ENCODE measurements around the gene VPS9D1. TPM values are rescaled to one million over a fixed set of nuclear protein-coding genes. Genes with fewer than 3 reads are reported as not detected.
A peak's percentile ranks its signal among the peaks of the same experiment; 100 is the strongest.

VPS9D1 gene
- total and polyA plus RNA-seq, 2 of the 4 experiments (the other 2 are of a cell fraction) = 1.8 to 20.3 TPM

DNA sequence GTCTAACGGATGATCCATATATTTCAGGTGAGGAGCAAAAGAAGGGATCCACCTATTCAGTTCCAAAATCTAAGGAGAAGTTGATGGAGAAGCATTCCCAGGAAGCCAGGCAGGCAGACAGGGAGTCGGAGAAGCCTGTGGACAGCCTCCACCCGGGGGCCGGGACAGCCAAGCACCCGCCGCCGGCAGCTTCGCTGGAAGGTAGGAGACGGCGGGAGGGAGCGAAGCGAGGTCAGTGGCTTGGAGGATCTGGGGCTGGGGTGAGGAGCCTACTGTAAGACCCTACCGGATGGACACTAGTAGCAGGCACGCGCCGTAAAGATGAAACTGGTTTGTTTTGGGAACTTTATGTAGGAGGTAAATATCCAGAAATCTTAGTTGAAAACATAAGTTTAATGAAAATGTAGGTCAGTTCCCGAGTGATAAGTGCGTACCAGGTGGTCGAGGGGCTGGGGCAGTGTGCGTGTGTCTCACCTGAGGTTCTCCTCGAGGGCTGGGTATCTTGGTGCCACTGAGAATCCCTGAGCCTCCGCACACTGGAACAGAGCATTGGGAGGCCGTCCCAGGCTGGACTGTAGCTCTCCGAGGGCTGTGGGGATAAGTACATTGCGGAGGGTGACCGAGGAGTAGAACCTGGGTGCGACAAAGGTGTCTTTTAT is 62.3 kb downstream of the VPS9D1 start:
- WGBS, 2 experiments (ENCODE audit: extremely low coverage in 2 of 2, insufficient read length in 1 of 2) = 12% methylated on average over 13 of the region's 27 CpGs; no CpG with 5 or more reads in 1 of the 2 experiments
- Histone ChIP-seq H3K4ac (ENCODE audit: low read depth, low read length) (peak overlapping the region; percentile 71), H3K4me2 (ENCODE audit: low read depth, low read length) (peak overlapping the region; percentile 99), H4K91ac (ENCODE audit: insufficient read depth, low read depth, low read length) (peak overlapping the region; percentile 58; the same call in 1 of the 2 replicates), H2AK5ac (ENCODE audit: low read depth, low read length) (peak overlapping the region; percentile 83), H4K5ac (ENCODE audit: low read depth, low read length) (0 out of 2 replicates have a peak overlapping the region, but pooled peaks have one; percentile 12), H3K18ac (ENCODE audit: low read depth, low read length) (no peak overlapping the region), H4K20me1 (ENCODE audit: insufficient read depth, low read length) (peaks cover 22% of the 10 kb centered on the region), H3K23ac (ENCODE audit: low read depth, low read length) (peak overlapping the region; percentile 84), H3K56ac (ENCODE audit: extremely low read depth, insufficient read depth, low read length) (peak overlapping the region; percentile 78), H2AK9ac (replicated peaks; ENCODE audit: low read depth, low read length, poor library complexity) (peak overlapping the region; percentile 94), H2BK5ac (ENCODE audit: low read depth, low read length, poor library complexity, severe bottlenecking) (peak overlapping the region; percentile 23), H3K14ac (replicated peaks; ENCODE audit: low read depth, low read length) (peak overlapping the region; percentile 50), H3K4me1 (ENCODE audit: control insufficient read depth, insufficient read depth, low read length) (peaks cover 7% of the 10 kb centered on the region), H3K36me3 (ENCODE audit: control insufficient read depth, insufficient read depth, low read length) (peaks cover 17% of the 10 kb centered on the region), H3K9ac (ENCODE audit: low read depth, low read length) (peak overlapping the region; percentile 86), H4K8ac (ENCODE audit: low read depth in 2 of 2, low read length in 2 of 2) (peak overlapping the region; percentile 74 to 81; a peak in 3 of 4 replicates), H3K4me3 (ENCODE audit: insufficient read depth, low read depth, low read length) (peak overlapping the region; percentile 87), H3K27me3 (ENCODE audit: control insufficient read depth, insufficient read depth, low read length) (no peaks in the 10 kb centered on the region), H2BK20ac (ENCODE audit: low read depth, low read length) (no peak overlapping the region), H3K9me3 (ENCODE audit: control insufficient read depth, insufficient read depth, low read length) (no peaks in the 10 kb centered on the region), H2AFZ (replicated peaks; ENCODE audit: low read length, poor library complexity) (peak overlapping the region; percentile 99), H2BK120ac (ENCODE audit: low read depth, low read length) (no peak overlapping the region), H3K27ac (ENCODE audit: insufficient read depth, low read length) (peak overlapping the region; percentile 47), H2BK15ac (ENCODE audit: low read depth, low read length) (no peak overlapping the region), H3K9me1 (ENCODE audit: insufficient read depth, low read length) (peaks cover 12% of the 10 kb centered on the region; the same call in 1 of the 2 replicates), H3K79me1 (ENCODE audit: low read depth in 1 of 2, low read length in 2 of 2) (peaks cover 23 to 56% of the 10 kb centered on the region in 2 experiments)
- dilution Hi-C loops (cut with HindIII; ENCODE audit: low sequenced_read_pairs, unreplicated experiment) = no loop called here
- in situ Hi-C loops (cut with MboI; ENCODE audit: low sequenced_read_pairs) = no loop called here
- CTCF ChIA-PET = no interaction called here
- DNase-seq (no peak), ATAC-seq (ENCODE audit: low read depth) (peak; percentile 36)
- 0 out of 2 replicates have a peak, but pooled peaks have one; percentile 52 for TF ChIP-seq CHD1 (IDR thresholded peaks at IDR 0.05; ENCODE audit: low read depth, low read length)
- TF ChIP-seq NFE2L2 (IDR thresholded peaks at IDR 0.05; ENCODE audit: low read depth, low read length) = no peak
- BruUV-seq (replicated peaks) = no TSS peak
- POLR2A ChIA-PET (ENCODE audit: unreplicated experiment) = no interaction called here
- intact Hi-C loops (cut with micrococcal nuclease) = no loop called here

Data from IMR-90 (cell line).